ENCODE measurements around the gene TENM3. TPM values are rescaled to one million over a fixed set of nuclear protein-coding genes. Genes with fewer than 3 reads are reported as not detected.

TENM3 gene
- total RNA-seq, 4 donors from 2014 or later, result 5.9 to 61.5 (median 24.6) TPM

DNA sequence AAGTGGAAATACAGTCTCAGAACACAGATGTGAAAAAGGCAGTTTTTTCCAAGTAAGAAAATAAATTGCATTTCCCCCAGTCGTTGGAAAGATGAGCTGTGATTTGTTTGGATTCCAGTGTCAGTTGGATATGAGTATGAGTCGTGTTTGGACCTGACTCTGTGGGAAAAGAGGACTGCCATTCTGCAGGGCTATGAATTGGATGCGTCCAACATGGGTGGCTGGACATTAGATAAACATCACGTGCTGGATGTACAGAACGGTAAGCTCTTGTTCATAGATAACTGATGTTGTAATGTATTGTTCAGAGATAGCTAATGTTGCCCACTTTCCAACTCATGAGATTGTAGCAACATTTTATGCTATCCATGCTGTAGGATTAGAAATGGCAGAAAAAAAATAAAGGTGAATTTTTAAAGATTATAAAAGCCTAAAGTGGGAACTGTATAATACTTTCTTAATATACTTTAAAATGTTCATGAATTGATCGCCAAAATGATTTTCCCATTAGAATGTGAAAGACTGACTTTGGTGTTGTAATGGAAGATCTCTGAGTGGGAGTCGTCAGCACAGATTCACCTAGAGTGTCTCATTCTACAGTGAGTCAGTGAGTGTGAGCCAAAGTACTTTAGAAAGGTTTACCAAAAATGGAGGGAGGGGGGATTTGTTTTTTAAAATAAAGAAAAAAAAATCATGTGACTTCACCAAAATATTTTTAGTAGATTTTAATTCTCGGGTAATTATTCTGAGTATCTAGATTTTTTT is 495.3 kb downstream of the TENM3 start:
- intact Hi-C loops (cut with DNase I; ENCODE audit: low total_unique reads), result no loop called here
- Histone ChIP-seq H3K4me3 (no peak overlapping the region), H3K27ac (no peak overlapping the region), H3K36me3 (no peaks in the 10 kb centered on the region), H3K9me3 (no peaks in the 10 kb centered on the region), H3K4me1 (no peaks in the 10 kb centered on the region), H3K27me3 (no peaks in the 10 kb centered on the region)
- TF ChIP-seq, protein P1, sequence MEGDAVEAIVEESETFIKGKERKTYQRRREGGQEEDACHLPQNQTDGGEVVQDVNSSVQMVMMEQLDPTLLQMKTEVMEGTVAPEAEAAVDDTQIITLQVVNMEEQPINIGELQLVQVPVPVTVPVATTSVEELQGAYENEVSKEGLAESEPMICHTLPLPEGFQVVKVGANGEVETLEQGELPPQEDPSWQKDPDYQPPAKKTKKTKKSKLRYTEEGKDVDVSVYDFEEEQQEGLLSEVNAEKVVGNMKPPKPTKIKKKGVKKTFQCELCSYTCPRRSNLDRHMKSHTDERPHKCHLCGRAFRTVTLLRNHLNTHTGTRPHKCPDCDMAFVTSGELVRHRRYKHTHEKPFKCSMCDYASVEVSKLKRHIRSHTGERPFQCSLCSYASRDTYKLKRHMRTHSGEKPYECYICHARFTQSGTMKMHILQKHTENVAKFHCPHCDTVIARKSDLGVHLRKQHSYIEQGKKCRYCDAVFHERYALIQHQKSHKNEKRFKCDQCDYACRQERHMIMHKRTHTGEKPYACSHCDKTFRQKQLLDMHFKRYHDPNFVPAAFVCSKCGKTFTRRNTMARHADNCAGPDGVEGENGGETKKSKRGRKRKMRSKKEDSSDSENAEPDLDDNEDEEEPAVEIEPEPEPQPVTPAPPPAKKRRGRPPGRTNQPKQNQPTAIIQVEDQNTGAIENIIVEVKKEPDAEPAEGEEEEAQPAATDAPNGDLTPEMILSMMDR (IDR thresholded peaks at IDR 0.05), result no peak
- no peak for DNase-seq

DNA sequence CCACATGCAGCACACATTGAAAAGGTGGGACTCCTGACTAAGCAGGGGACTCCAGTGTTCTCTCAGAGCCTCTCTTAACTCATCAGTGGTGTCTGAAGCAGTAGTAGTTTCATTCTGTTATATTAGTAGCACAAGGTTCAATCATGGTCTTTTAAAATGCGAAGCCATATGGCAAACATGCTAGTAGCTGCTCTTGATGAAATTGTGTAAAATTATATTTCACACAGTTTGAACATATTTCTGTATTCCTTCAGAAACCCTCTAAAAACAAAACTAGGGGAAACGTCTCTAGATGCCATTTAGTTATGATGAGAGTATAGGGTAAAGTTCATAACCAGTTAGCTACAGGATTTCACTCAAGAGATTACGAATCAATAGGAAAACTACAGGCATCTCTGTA is 497.1 kb downstream of the TENM3 start:
- no peak for DNase-seq
- no peak overlapping the region for H3K27ac ChIP-seq
- no peaks in the 10 kb centered on the region for H3K36me3 ChIP-seq
- no peaks in the 10 kb centered on the region for H3K9me3 ChIP-seq
- no peaks in the 10 kb centered on the region for H3K27me3 ChIP-seq
- intact Hi-C loops (cut with DNase I; ENCODE audit: low total_unique reads), result no loop called here
- TF ChIP-seq, protein P1 (IDR thresholded peaks at IDR 0.05), result no peak
- no peak for TF ChIP-seq POLR2A (IDR thresholded peaks at IDR 0.05)
- H3K4me3 ChIP-seq, result no peak overlapping the region
- H3K4me1 ChIP-seq, result no peaks in the 10 kb centered on the region

- H3K36me3 ChIP-seq, result no peaks in the 10 kb centered on the region
- no peak for DNase-seq
- intact Hi-C loops (cut with DNase I; ENCODE audit: low total_unique reads), result no loop called here
- no peaks in the 10 kb centered on the region for H3K27me3 ChIP-seq
- H3K4me3 ChIP-seq, result no peak overlapping the region
- TF ChIP-seq, protein P1 (IDR thresholded peaks at IDR 0.05), result no peak
- no peak for TF ChIP-seq POLR2A (IDR thresholded peaks at IDR 0.05)
- H3K27ac ChIP-seq, result no peak overlapping the region
- no peaks in the 10 kb centered on the region for H3K4me1 ChIP-seq
- no peaks in the 10 kb centered on the region for H3K9me3 ChIP-seq
These were observed 497.9 kb downstream of the TENM3 start for GRCh38 chr4:182741054-182741453.

DNA sequence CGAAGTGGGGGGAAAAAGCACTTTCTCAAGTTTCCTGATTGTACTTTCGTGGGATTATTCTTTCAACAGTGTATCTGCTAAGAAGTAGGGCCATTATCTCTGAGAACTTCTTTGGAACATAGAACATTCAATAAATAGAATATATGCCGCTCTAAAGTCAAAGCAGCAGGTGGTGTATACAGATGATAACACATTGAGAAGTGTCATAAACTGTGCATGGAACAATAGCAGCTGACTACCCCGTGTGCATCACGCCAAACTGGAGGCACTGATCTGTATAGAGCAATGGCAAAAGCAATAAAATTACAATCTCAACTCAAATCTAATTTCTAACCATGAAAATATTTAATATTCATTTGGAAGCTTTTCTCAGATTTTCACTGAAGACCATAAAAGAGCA is 498.7 kb downstream of the TENM3 start:
- H3K4me1 ChIP-seq, result no peaks in the 10 kb centered on the region
- no peak for DNase-seq
- no peak for TF ChIP-seq POLR2A (IDR thresholded peaks at IDR 0.05)
- TF ChIP-seq, protein P1 (IDR thresholded peaks at IDR 0.05), result no peak
- intact Hi-C loops (cut with DNase I; ENCODE audit: low total_unique reads), result no loop called here
- no peak overlapping the region for H3K4me3 ChIP-seq
- H3K9me3 ChIP-seq, result no peaks in the 10 kb centered on the region
- H3K36me3 ChIP-seq, result no peaks in the 10 kb centered on the region
- H3K27me3 ChIP-seq, result no peaks in the 10 kb centered on the region
- no peak overlapping the region for H3K27ac ChIP-seq

GRCh38 chr4:182743815-182744214 is 500.6 kb downstream of the TENM3 start:
- Histone ChIP-seq H3K27ac (no peak overlapping the region), H3K4me3 (no peak overlapping the region), H3K4me1 (no peaks in the 10 kb centered on the region), H3K9me3 (no peaks in the 10 kb centered on the region), H3K27me3 (no peaks in the 10 kb centered on the region), H3K36me3 (no peaks in the 10 kb centered on the region)
- intact Hi-C loops (cut with DNase I; ENCODE audit: low total_unique reads), result no loop called here
- no peak for DNase-seq
- TF ChIP-seq, protein P1 (IDR thresholded peaks at IDR 0.05), result no peak
- TF ChIP-seq POLR2A (IDR thresholded peaks at IDR 0.05), result no peak

All from uterus (tissue), 4 donors.